ENCODE data around the gene MOV10.
"Not testable (repeated sequence)": the region's sequence is repeated elsewhere in the genome, so short reads cannot be mapped to it uniquely, and the experiment has no call there.

MOV10 gene

GRCh38 chr1:112674440-112674985 is at the start of gene MOV10:
Gene MOV10 (plus strand): TSS chr1:112674659. CDS start chr1:112674913, 254 bp downstream.
- no peak for DNase-seq

GRCh38 chr1:112625696-112626095 is 48.8 kb upstream of the MOV10 start:
- no peak for DNase-seq

GRCh38 chr1:112626193-112626592 is 48.3 kb upstream of the MOV10 start:
- no peak for DNase-seq

GRCh38 chr1:112626887-112627286 is 47.6 kb upstream of the MOV10 start:
- DNase-seq, result no peak

- DNase-seq, result no peak
These were observed 45.9 kb upstream of the MOV10 start for GRCh38 chr1:112628516-112628915.

GRCh38 chr1:112629256-112629655 is 45.2 kb upstream of the MOV10 start:
- no peak for DNase-seq

GRCh38 chr1:112633628-112634027 is 40.8 kb upstream of the MOV10 start:
- DNase-seq, result no peak

- no peak for DNase-seq
These were observed 40.1 kb upstream of the MOV10 start for GRCh38 chr1:112634367-112634766.

GRCh38 chr1:112636056-112636455 is 38.4 kb upstream of the MOV10 start:
- DNase-seq, result no peak

GRCh38 chr1:112636597-112637253 is 37.7 kb upstream of the MOV10 start:
- DNase-seq, result no peak

- no peak for DNase-seq
These were observed 37.0 kb upstream of the MOV10 start for GRCh38 chr1:112637254-112638109.

- DNase-seq, result no peak
These were observed 36.4 kb upstream of the MOV10 start for GRCh38 chr1:112638110-112638428.

- DNase-seq, result not testable (repeated sequence)
These were observed 34.0 kb upstream of the MOV10 start for GRCh38 chr1:112640437-112640836.

- no peak for DNase-seq
These were observed 31.4 kb upstream of the MOV10 start for GRCh38 chr1:112643080-112643479.

- no peak for DNase-seq
These were observed 28.2 kb upstream of the MOV10 start for GRCh38 chr1:112646225-112646624.

GRCh38 chr1:112651205-112651604 is 23.3 kb upstream of the MOV10 start:
- DNase-seq, result no peak

- DNase-seq, result no peak
These were observed 8.6 kb upstream of the MOV10 start for GRCh38 chr1:112665857-112666256.

GRCh38 chr1:112666946-112667345 is 7.5 kb upstream of the MOV10 start:
- no peak for DNase-seq

GRCh38 chr1:112672009-112672408 is 2.5 kb upstream of the MOV10 start:
- DNase-seq, result no peak

GRCh38 chr1:112672842-112673241 is 1.6 kb upstream of the MOV10 start:
- no peak for DNase-seq

- DNase-seq, result no peak
These were observed 643 bp upstream of the MOV10 start for GRCh38 chr1:112673592-112674439.

- no peak for DNase-seq
These were observed 698 bp downstream of the MOV10 start for GRCh38 chr1:112674986-112675727.

Data from GF-D8 (cell line).